ENCODE results near the gene TMEM184A.

The TMEM184A gene

DNA sequence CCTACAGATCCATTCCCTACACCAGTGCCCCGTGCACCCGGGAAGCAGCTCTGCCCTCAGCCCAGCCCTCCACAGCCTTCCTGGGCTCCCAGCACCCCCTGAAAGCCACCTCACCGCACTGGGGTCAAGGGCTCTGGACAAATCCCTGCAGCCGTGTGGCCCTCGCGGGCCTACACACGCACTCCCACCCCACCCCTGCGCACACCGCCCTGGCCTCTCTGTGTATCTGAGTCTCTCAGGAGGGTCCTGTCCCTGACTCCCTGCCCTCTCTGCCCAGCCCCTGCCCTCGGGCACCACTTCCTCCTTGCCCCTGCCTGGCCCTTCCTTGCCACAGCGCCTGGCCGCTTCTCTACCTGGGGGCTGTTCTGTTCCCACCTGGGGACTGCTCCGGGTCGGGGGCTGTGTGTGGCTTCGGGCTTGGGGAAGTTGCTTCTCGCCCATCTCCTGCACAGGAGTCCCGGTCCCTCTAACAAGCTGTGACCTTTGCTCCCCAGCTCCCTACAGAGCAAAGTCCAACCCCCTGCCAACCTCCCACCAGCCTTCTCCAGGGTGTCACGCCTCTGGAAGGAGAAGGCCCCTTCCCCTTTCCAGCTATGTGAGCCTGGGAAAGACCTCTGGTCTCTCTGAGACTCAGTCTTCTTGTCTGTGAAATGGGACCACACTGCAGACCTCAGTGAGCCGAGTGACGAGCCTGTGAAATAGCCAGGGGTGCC, 1.5 kb downstream of the TMEM184A start:
- Histone ChIP-seq H3K4me1 (ENCODE audit: control insufficient read depth, low read depth, low read length) (peaks cover 5% of the 10 kb centered on the region), H3K27ac (ENCODE audit: low read depth, low read length) (no peak overlapping the region), H3K27me3 (ENCODE audit: insufficient read depth, low read length, poor library complexity) (no peaks in the 10 kb centered on the region), H3K4me3 (ENCODE audit: low read length) (no peak overlapping the region), H3K18ac (ENCODE audit: low read length) (no peak overlapping the region), H2BK5ac (ENCODE audit: low read length) (no peak overlapping the region), H3K56ac (ENCODE audit: low read length) (peak overlapping the region; percentile 71), H2BK120ac (ENCODE audit: low read depth, low read length) (no peak overlapping the region), H3K4me2 (ENCODE audit: low read length) (no peak overlapping the region), H3K36me3 (ENCODE audit: control insufficient read depth, insufficient read depth, low read length) (no peaks in the 10 kb centered on the region), H3K79me2 (ENCODE audit: control insufficient read depth, insufficient read depth, low read length) (no peaks in the 10 kb centered on the region), H3K23ac (ENCODE audit: low read length) (no peak overlapping the region), H4K8ac (ENCODE audit: low read depth, low read length) (no peak overlapping the region), H3K4ac (ENCODE audit: low read depth, low read length) (peak overlapping the region; percentile 28), H2AK5ac (ENCODE audit: low read length) (no peak overlapping the region), H3K9ac (ENCODE audit: low read length) (no peak overlapping the region), H2BK15ac (replicated peaks; ENCODE audit: low read depth) (no peak overlapping the region), H4K5ac (ENCODE audit: low read length) (no peak overlapping the region), H3K79me1 (ENCODE audit: low read length) (no peaks in the 10 kb centered on the region)
- no peak for DNase-seq
- WGBS (ENCODE audit: extremely low coverage, insufficient coverage, low lambda C conversion rate) = no CpG with 5 or more reads among the region's 20 CpGs

- no peak overlapping the region for H3K4me2 ChIP-seq (ENCODE audit: low read length)
- H2BK5ac ChIP-seq (ENCODE audit: low read length) = no peak overlapping the region
- no peak overlapping the region for H3K56ac ChIP-seq (ENCODE audit: low read length)
- no peak overlapping the region for H3K23ac ChIP-seq (ENCODE audit: low read length)
- H3K36me3 ChIP-seq (ENCODE audit: control insufficient read depth, insufficient read depth, low read length) = no peaks in the 10 kb centered on the region
- no peaks in the 10 kb centered on the region for H3K79me1 ChIP-seq (ENCODE audit: low read length)
- H3K79me2 ChIP-seq (ENCODE audit: control insufficient read depth, insufficient read depth, low read length) = no peaks in the 10 kb centered on the region
- no peak overlapping the region for H2AK5ac ChIP-seq (ENCODE audit: low read length)
- H3K4me3 ChIP-seq (ENCODE audit: low read length) = no peak overlapping the region
- H3K9ac ChIP-seq (ENCODE audit: low read length) = no peak overlapping the region
- WGBS (ENCODE audit: extremely low coverage, insufficient coverage, low lambda C conversion rate) = no CpG with 5 or more reads among the region's 28 CpGs
- H3K27me3 ChIP-seq (ENCODE audit: insufficient read depth, low read length, poor library complexity) = no peaks in the 10 kb centered on the region
- DNase-seq = no peak
- no peak overlapping the region for H2BK15ac ChIP-seq (replicated peaks; ENCODE audit: low read depth)
- H4K8ac ChIP-seq (ENCODE audit: low read depth, low read length) = no peak overlapping the region
- no peak overlapping the region for H3K4ac ChIP-seq (ENCODE audit: low read depth, low read length)
- H3K27ac ChIP-seq (ENCODE audit: low read depth, low read length) = no peak overlapping the region
- H3K18ac ChIP-seq (ENCODE audit: low read length) = no peak overlapping the region
- peaks cover 5% of the 10 kb centered on the region for H3K4me1 ChIP-seq (ENCODE audit: control insufficient read depth, low read depth, low read length)
- no peak overlapping the region for H4K5ac ChIP-seq (ENCODE audit: low read length)
- no peak overlapping the region for H2BK120ac ChIP-seq (ENCODE audit: low read depth, low read length)
These were observed 2.3 kb downstream of the TMEM184A start for GRCh38 chr7:1553512-1554210.

DNA sequence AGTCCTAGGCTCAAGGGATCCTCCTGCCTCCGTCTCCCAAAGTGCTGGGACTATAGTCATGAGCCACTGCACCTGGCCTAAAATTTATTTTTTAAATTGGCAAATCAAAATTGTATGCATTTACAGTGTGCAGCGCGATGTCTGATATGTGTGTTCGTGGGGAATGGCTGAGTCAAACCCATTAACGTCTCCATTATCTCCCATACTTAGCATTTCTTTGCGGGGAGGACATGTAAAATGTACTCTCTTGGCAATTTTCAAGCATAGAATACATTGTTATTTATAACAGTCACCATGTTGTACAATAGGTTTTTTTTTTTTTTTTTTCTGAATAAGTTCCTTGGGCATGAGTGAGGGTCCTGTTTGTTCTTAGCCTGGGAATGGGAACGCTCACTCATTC, 3.8 kb downstream of the TMEM184A start:
- Histone ChIP-seq H3K4me1 (ENCODE audit: control insufficient read depth, low read depth, low read length) (peaks cover 5% of the 10 kb centered on the region), H2BK5ac (ENCODE audit: low read length) (no peak overlapping the region), H4K8ac (ENCODE audit: low read depth, low read length) (no peak overlapping the region)

GRCh38 chr7:1550846-1551155, 5.2 kb downstream of the TMEM184A start:
- Histone ChIP-seq H4K8ac (ENCODE audit: low read depth, low read length) (no peak overlapping the region), H3K23ac (ENCODE audit: low read length) (no peak overlapping the region), H4K5ac (ENCODE audit: low read length) (no peak overlapping the region), H2BK5ac (ENCODE audit: low read length) (no peak overlapping the region), H3K4me2 (ENCODE audit: low read length) (no peak overlapping the region), H3K9ac (ENCODE audit: low read length) (no peak overlapping the region), H3K36me3 (ENCODE audit: control insufficient read depth, insufficient read depth, low read length) (no peaks in the 10 kb centered on the region), H2BK120ac (ENCODE audit: low read depth, low read length) (no peak overlapping the region), H3K27ac (ENCODE audit: low read depth, low read length) (no peak overlapping the region), H3K79me1 (ENCODE audit: low read length) (no peaks in the 10 kb centered on the region), H3K4ac (ENCODE audit: low read depth, low read length) (no peak overlapping the region), H3K56ac (ENCODE audit: low read length) (no peak overlapping the region), H3K79me2 (ENCODE audit: control insufficient read depth, insufficient read depth, low read length) (no peaks in the 10 kb centered on the region), H3K27me3 (ENCODE audit: insufficient read depth, low read length, poor library complexity) (no peaks in the 10 kb centered on the region), H2AK5ac (ENCODE audit: low read length) (no peak overlapping the region), H3K18ac (ENCODE audit: low read length) (no peak overlapping the region), H3K4me3 (ENCODE audit: low read length) (no peak overlapping the region), H2BK15ac (replicated peaks; ENCODE audit: low read depth) (no peak overlapping the region), H3K4me1 (ENCODE audit: control insufficient read depth, low read depth, low read length) (peaks cover 4% of the 10 kb centered on the region)
- DNase-seq = no peak
- no CpG with 5 or more reads among the region's 17 CpGs for WGBS (ENCODE audit: extremely low coverage, insufficient coverage, low lambda C conversion rate)

More for the DNA sequence above, 3.8 kb downstream of the TMEM184A start:
- WGBS (ENCODE audit: extremely low coverage, insufficient coverage, low lambda C conversion rate) = no CpG with 5 or more reads among the region's 7 CpGs
- H3K9ac ChIP-seq (ENCODE audit: low read length) = no peak overlapping the region
- no peak overlapping the region for H3K23ac ChIP-seq (ENCODE audit: low read length)
- H3K36me3 ChIP-seq (ENCODE audit: control insufficient read depth, insufficient read depth, low read length) = no peaks in the 10 kb centered on the region
- H3K79me2 ChIP-seq (ENCODE audit: control insufficient read depth, insufficient read depth, low read length) = no peaks in the 10 kb centered on the region
- no peak overlapping the region for H3K4me2 ChIP-seq (ENCODE audit: low read length)
- no peak overlapping the region for H3K18ac ChIP-seq (ENCODE audit: low read length)
- no peak overlapping the region for H3K4ac ChIP-seq (ENCODE audit: low read depth, low read length)
- no peaks in the 10 kb centered on the region for H3K79me1 ChIP-seq (ENCODE audit: low read length)
- DNase-seq = no peak
- H2BK120ac ChIP-seq (ENCODE audit: low read depth, low read length) = no peak overlapping the region
- H3K27ac ChIP-seq (ENCODE audit: low read depth, low read length) = no peak overlapping the region
- H4K5ac ChIP-seq (ENCODE audit: low read length) = no peak overlapping the region
- H3K27me3 ChIP-seq (ENCODE audit: insufficient read depth, low read length, poor library complexity) = no peaks in the 10 kb centered on the region
- H2BK15ac ChIP-seq (replicated peaks; ENCODE audit: low read depth) = no peak overlapping the region
- H3K4me3 ChIP-seq (ENCODE audit: low read length) = no peak overlapping the region
- no peak overlapping the region for H3K56ac ChIP-seq (ENCODE audit: low read length)
- H2AK5ac ChIP-seq (ENCODE audit: low read length) = no peak overlapping the region

DNA sequence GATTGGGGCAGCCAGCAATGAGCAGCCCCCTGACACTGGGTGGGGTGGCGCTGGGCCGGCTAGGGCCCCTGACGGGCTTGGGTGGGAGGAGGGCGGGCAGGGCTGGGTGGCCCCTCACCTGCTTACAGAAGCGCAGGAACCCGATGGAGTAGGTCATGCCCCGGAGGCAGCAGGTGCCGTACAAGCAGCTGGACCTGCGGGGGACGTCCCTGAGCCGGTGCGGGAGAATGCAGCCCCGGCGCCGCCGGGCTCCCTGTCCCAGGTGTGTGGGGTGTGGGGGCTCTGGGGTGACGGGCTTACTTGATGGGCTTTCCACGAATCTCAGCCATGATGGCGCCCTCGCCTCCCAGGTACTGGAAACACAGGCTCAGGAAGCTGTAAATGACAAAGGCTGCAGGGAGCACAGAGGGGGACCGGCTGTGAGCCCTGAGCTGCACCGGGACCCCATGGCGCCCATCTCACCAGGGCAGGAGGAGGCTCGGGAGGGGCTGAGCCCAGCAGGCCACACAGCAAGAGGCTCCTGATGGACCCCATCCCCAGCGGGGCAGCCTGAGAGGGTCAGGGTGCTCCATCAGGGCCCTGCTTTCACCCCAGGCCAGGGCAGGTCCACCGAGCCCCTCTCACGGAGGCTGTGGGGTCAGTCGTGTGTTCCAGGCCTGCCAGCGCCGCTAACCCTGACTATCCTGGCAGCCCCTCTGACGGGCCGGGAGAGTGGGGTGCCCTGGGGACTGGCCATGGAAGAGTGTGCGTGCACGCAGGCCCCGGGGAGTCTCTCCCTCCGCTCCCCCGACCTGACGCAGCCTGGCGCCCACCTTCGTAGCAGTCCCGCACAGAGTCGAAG, 5.8 kb downstream of the TMEM184A start:
- Histone ChIP-seq H3K4ac (ENCODE audit: low read depth, low read length) (no peak overlapping the region), H4K8ac (ENCODE audit: low read depth, low read length) (no peak overlapping the region), H3K79me2 (ENCODE audit: control insufficient read depth, insufficient read depth, low read length) (no peaks in the 10 kb centered on the region), H2BK15ac (replicated peaks; ENCODE audit: low read depth) (no peak overlapping the region), H4K5ac (ENCODE audit: low read length) (no peak overlapping the region), H2BK5ac (ENCODE audit: low read length) (no peak overlapping the region), H3K18ac (ENCODE audit: low read length) (no peak overlapping the region), H3K56ac (ENCODE audit: low read length) (no peak overlapping the region), H3K23ac (ENCODE audit: low read length) (no peak overlapping the region), H3K9ac (ENCODE audit: low read length) (no peak overlapping the region), H3K27me3 (ENCODE audit: insufficient read depth, low read length, poor library complexity) (no peaks in the 10 kb centered on the region), H3K79me1 (ENCODE audit: low read length) (no peaks in the 10 kb centered on the region), H3K4me3 (ENCODE audit: low read length) (no peak overlapping the region), H2BK120ac (ENCODE audit: low read depth, low read length) (no peak overlapping the region), H2AK5ac (ENCODE audit: low read length) (no peak overlapping the region), H3K27ac (ENCODE audit: low read depth, low read length) (no peak overlapping the region), H3K4me2 (ENCODE audit: low read length) (no peak overlapping the region), H3K36me3 (ENCODE audit: control insufficient read depth, insufficient read depth, low read length) (no peaks in the 10 kb centered on the region), H3K4me1 (ENCODE audit: control insufficient read depth, low read depth, low read length) (peaks cover 2% of the 10 kb centered on the region)
- no peak for DNase-seq
- no CpG with 5 or more reads among the region's 42 CpGs for WGBS (ENCODE audit: extremely low coverage, insufficient coverage, low lambda C conversion rate)
